Panc1 (cell line): ENCODE results near the gene BRICD5.

ENCODE experiments used
- POLR2AphosphoS5 ChIP-seq: IDR thresholded peaks from 2 replicates; pipeline ENCODE4 v1.6.1; 2012; ENCODE audit warnings: mild to moderate bottlenecking, low read depth, low read length, moderate library complexity
- SIN3A ChIP-seq: IDR thresholded peaks from 2 replicates; pipeline ENCODE4 v1.6.1; 2012; ENCODE audit warnings: low read depth, mild to moderate bottlenecking, low read length, moderate library complexity, borderline replicate concordance; ENCODE audit not compliant: insufficient read depth
- TF ChIP-seq, protein P1 (sequence below): fragments of 450-650 bp; IDR thresholded peaks from 2 replicates; pipeline ENCODE4 v1.5.1; 2017; ENCODE audit warnings: mild to moderate bottlenecking

DNA sequence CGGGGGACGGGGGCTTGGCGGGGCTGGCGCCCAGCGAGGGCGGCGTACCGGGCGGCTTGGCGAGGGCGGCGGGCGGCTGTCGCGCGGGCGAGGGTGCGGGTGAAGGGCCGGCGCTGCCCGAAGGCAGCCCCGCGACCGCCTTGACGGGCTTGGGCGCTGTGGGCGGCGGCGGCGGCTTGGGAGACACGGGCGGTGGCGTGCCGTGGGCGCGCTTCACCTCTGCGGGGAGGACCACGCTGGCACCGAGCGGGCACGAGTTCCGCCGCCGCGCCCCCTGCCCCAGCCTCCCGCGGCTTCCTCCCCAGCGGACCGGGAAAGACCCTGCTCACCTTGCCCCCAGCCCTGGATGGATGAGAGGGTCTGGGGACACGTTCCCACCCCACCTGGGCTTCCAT lies 31.6 kb downstream of the BRICD5 start:
- TF ChIP-seq POLR2AphosphoS5 (no peak), SIN3A (no peak)
- TF ChIP-seq, protein P1, sequence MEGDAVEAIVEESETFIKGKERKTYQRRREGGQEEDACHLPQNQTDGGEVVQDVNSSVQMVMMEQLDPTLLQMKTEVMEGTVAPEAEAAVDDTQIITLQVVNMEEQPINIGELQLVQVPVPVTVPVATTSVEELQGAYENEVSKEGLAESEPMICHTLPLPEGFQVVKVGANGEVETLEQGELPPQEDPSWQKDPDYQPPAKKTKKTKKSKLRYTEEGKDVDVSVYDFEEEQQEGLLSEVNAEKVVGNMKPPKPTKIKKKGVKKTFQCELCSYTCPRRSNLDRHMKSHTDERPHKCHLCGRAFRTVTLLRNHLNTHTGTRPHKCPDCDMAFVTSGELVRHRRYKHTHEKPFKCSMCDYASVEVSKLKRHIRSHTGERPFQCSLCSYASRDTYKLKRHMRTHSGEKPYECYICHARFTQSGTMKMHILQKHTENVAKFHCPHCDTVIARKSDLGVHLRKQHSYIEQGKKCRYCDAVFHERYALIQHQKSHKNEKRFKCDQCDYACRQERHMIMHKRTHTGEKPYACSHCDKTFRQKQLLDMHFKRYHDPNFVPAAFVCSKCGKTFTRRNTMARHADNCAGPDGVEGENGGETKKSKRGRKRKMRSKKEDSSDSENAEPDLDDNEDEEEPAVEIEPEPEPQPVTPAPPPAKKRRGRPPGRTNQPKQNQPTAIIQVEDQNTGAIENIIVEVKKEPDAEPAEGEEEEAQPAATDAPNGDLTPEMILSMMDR = no peak
